NCI-H1694 (cell line): Measurements from ENCODE around the gene TEAD1.

ENCODE experiments used
- DNase-seq: peaks from one replicate; lab custom pipeline; 2025; lab: John Stamatoyannopoulos, UW

The TEAD1 gene

DNA sequence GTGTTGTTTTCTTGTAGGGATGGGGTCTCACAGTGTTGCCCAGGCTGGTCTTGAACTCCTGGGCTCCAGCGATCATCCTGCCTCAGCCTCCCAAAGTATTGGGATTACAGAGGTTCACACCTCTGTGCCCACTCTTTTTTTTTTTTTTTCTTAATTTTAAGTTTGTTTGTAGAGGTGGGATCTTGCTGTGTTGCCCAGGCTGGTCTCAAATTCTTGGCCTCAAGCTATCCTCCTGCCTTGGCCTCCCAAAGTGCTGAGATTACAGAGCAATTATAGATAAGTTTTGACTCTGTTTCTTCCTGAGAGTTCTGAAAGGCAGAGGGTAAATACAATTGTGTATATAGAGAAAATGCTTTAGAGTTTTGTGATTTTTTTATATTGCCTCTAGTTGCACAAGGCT, 160.4 kb downstream of the TEAD1 start:
- DNase-seq, result no peak

DNA sequence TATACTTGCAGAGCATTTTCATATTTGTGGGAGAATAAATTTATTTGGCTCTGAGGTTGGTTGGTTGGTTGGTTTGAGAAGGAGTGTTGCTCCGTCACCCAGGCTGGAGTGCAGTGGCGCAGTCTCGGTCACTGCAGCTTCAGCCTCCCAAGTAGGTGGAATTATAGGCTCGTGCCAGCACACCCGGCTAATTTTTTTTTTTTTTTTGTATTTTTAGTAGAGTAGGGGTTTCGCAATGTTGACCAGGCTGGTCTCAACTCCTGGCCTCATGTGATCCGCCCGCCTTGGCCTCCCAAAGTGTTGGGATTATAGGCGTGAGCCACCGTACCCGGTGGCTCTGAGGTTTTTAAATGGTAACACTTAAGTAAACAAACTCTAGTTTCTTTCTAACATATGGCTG, 161.1 kb downstream of the TEAD1 start:
- DNase-seq, result no peak

DNA sequence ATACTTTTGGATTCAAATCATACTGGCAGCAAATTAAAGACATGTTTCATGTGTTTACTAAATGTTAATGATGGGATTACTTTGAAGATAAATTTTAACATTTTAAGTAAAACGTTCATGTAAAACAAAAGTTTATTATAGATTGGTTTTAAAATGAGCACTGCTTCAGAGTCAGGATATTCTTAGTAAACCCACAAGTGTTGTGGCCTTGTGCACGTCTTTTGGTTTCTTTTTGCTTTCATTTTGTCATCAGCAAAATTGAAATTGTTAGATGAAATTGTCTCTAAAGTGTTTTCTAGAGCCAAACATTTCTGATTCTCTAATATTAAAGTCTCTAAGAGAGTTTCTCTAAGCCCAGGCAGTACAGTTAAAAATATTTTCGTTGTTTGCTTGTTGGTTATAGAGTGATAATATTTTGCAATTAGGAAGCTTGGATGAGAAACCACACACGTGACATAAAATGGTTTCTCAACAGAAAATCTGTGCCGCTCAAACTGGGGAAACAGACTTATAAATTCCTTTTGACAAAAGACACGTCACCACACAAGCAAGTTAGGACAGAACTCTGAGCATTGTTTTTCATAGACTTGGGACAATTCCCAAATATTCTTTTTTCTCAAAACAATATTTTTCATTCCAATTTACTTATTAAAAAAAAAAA, 164.4 kb downstream of the TEAD1 start:
- no peak for DNase-seq

DNA sequence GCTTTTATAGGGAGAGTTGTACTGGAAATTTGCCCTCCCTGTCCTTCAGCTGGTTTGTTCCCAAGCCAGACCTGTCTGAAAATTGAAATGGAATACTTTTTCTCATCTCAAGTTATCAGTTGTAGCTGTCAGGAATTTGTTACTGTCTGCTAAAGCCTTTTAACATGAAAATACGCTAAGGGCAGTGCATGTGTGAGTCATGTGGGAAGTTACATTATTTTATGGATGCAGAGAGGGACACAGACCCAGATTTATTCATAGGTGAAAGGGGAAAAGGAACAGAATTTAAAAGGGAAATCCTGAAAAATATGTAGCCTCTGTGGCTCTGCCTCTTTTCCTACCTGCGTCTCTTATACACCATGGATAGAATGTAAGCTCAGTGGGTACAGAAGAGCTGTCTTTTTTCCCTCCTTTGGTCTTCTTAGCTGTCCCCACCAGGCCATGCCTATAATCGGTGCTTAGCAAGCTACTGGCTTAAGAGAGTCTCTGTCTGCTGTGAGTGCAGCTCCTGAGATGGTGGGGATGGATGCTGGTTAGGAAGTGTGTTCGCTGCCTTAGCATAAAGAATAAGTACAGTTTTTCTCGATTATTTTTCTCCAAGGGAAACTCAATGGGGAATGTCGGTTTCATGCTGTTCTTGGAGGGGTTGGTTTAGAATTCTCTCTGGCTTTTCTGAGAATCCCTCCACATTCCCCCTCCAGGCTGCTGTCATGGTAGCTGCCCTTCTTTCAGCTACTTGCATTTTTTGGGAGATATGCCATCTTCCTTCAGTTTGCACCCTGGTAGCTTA, 166.8 kb downstream of the TEAD1 start:
- no peak for DNase-seq

DNA sequence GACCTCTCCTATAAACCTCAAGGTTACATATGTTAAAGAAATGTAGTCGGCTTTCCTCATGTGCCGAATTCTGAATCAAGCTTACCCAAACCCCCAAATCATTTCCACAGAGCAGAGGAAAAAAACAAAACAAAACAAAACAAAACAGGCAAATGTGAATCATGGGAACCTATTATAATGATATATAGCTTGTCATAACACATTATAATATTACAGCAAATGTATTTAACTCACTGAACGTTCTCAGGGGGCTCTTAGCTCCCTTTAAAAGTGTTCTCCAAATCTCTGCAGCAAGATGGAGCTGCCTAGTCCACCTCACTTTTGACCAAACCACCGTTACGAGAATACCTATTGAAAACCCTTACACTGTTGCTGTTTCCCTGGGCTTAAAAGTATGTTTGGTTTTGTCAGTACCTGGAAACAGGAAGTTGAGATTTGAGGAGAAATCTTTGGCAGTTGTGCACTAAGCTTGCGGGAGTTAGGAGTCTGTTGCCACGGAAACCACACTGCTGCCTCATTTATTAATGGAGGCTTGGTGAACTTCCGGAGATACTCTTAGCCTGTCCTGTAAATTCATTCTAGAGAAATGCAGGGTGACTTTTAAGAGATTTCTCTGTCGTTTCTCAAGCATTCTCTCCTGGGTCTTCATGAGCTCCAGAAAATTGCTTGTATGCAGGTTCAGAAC, 167.9 kb downstream of the TEAD1 start:
- peak; percentile 10 for DNase-seq

DNA sequence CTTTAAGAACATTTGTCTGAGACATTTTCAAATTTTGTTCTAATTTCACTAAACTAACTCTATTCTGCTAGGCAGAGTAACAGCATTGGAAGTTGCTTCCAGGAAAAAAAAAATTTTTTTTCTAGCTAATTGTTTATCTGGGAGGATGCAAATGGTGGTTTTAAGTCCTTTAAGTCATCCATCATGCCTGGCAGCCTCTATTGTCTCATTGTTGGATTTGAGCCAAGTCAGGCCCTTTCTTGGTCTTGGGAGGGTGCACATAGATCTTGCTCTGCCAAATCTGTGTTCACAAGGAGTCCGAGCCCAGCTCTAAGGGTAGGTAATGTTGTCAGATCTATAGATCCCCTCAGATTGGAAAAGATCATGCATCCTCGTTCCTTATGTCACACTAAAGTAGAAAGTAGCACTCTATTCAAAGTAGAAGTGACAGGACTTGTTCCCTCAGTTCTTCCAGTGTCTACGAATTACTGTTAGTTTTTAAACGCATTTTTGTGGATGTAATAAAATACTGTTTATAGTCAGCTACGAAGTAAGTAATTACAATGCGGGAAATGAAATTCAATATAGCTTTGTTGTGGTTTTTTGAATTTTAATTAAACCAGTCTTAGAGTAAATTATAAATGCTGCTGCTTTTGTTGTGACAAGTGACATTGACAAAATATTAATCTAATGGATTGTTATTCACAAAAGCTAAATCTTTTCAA, 168.9 kb downstream of the TEAD1 start:
- DNase-seq, result no peak

DNA sequence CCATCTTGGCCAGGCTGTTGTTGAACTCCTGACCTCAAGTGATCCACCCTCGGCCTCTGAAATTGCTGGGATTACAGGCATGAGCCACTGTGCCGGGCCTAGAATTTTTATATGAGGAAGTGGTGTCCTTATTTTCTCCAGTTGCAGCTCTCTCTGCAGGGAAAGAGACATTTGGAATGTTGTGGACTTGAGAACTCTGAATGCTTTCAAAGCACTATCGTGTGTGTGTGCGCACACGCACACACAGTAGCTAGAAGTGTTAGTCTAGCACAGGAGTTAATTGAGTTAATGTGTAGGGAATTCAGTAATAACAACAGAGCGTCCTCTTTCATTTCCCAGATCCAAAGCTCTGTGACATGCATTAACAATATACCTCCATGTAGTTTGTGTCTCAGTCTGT, 170.9 kb downstream of the TEAD1 start:
- no peak for DNase-seq

DNA sequence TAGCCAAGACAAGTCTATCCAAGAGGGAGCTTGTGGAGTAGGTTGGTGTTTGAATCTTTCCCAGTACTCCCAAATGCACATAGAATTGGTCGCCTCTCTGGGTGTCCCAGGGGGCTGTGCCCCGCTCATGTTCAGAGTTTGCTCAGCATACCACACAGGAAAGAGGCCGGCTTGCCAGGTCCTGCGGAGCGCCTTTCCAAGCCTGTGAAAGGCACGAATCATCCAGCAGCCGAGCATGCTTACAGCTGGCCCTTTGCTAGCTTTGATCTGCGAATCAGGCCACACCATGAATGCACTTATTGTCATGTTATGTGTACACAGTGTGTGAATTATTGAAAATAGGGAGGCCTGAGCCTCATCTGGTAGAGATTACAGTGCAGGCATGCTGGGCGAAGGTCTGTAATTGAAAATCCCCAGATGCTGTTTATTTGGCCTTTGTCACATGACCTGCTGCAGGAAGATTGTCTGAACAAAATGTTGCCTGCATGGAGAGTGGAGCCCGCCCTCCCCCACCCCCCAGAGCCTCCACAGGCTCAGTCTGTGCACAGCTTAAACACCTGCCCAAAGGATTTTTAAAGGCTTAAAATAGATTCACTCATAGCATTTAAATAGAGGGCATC, 171.6 kb downstream of the TEAD1 start:
- DNase-seq, result peak; percentile 81

DNA sequence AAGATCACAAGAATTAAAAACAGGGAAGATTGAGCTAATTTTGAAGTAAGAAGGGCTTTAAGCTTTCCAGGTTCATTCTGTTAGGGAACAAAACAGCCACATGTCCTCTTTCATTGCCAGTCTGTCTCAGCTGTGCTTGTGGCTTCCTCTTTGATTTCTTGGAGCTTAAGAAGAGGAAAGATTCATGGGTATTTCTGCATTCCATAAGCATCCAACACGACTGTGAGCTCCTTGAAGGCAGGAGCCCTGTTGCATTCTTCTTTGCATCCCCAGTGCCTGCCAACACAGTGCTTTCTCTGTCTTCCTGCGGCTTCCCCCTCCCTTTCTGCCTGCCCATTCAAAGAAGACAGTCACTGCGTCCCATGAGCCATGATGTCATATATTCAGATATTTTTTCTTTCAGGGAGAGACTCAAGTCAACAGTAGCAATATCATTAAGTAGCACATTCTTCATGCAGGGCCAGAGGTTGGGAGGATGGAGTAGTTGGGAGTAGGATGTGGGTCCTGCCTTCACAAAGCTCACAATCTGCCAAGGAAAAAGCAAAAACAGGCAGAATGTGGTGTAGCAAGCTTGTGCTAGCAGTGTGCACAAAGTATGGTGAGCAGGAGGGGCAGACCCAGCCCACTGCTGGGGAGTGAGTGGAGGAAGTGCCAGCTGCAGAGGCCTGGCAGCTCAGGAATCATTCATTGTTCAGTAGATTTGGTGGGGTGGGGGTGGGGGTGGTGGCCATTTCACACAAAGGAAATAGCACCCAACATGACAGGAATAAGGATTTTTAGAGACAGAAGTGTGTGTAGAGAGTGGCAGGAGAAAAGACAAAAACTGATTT, 172.8 kb downstream of the TEAD1 start:
- DNase-seq, result no peak

DNA sequence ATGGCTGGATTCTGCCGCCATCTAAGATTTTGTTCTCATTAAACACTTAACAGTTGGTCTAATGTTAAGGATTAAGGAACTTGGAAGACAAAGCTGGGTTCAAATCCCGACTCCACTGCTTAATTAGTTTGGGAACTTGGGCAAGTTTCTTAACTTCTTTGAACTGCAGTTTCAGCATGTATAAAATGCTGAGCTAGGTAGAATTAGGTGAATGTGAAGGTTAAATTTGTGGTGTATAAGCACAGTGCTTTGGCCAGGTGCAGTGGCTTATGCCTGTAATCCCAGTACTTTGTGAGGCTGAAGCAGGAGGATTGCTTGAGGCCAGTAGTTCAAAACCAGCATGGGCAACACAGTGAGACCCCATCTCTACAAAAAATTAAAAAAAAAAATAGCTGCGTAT, 174.2 kb downstream of the TEAD1 start:
- DNase-seq, result no peak

DNA sequence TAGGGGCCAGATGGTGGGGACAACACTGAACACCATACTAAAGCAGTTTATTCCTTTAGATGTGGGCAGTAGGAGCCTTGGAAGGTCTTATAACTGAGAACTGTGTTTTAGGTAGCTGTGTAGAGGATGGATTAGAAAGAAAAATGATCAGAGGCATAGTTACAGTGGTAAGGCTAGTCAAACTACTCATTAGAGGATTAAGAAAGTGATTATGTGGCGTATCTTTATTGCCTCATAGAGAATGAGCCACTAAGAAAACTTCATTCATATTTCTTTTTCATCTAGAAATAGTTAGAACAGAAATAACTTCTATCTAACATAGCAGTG, 179.1 kb downstream of the TEAD1 start:
- no peak for DNase-seq

DNA sequence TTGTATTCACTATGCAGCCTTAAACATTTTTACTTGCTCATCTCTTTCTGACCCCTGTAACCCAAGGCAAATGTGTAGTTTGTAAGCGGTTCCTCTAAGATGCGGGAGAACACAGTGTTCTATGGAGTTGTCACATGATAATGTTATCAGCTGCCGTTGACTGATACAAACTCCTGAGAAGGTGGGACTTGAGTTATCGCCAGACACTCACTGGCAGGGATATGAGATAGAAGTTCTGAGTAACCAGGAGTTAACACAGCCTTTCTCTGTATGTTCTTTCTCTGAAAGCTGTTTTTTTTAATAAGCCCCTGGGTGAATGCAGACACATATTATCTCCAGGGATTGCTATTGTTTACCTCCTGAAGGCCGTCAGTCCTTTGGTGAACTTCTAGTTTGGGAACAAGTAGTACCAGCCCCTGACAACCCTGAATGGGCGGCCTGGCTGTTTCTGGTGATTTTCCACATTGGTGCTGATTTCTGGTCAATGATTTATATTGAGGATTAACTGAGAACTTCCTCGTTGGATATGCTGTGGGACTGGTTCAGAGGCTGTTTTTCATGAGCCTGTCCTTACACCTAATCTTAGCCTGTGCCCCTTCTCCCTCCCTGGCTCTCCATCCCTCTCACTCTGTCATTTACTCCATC, 179.6 kb downstream of the TEAD1 start:
- DNase-seq, result no peak

DNA sequence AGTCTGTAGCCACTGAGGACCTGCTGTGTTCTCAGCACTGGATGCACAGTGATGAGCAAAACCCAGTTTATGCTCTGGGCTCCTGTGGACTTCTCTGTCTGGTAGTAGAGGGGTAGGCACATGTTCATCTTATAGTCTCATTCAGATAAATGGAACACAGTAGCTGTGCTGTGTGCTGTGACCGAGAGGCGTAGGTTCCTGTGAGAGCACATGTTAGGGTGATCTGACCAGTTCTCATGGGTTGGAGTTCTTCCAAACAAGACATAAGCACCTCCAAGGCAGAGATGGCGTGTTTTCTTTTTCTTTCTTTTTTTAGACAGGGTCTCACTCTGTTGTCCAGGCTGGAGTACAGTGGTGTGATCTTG, 180.1 kb downstream of the TEAD1 start:
- no peak for DNase-seq

DNA sequence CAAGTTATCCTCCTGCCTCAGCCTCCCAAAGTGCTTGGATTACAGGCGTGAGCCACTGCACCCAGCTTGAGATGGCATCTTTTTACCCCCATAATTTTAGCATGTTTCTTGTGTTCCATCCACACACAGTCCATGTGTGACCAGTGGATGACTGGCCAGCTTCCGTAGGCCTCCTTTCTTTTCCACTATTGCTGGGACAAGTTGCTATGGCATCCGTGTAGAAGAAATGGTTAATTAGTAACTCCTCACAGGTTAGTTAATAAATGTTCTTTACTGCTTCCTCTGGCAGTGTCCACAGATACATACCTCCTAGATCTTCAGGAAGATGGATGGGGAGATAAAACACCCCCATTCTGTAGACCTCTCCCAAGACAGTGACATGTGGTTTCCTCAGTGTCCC, 180.6 kb downstream of the TEAD1 start:
- no peak for DNase-seq

DNA sequence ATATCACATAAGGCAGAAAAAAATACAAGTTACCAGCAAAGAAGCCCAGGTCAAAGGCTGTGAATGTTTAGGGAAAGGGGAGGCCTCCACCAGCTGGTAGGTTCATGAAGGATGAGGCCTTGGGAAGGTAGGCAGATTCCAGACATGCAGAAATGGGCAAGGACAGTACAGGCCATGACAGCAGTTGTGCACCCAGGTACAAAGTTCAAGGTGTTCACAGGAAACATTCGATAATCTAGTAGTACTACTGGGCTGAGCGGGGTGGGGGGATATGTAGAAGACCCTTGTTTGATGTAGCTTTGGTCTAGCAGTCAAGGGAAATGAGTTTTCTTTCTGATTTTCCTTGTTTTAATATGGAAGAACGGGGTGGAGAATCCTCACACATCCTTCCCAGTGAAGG, 182.1 kb downstream of the TEAD1 start:
- DNase-seq, result no peak

DNA sequence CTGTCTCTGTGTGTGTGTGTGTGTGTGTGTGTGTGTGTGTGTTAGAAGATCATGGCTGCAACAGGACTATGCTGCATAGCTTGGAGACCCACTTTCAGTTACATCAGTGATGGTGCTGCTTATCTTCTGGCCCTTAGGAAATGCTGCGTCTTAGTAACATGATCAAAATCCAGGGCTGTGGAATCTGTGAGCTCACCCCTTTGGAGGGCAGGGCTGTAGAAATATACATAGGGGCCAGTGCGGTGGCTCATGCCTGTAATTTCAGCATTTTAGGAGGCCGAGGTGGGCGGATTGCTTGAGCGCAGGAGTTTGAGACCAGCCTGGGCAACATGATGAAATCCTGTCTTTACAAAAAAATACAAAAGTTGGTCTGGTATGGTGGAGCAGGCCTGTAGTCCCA, 183.4 kb downstream of the TEAD1 start:
- DNase-seq, result no peak

DNA sequence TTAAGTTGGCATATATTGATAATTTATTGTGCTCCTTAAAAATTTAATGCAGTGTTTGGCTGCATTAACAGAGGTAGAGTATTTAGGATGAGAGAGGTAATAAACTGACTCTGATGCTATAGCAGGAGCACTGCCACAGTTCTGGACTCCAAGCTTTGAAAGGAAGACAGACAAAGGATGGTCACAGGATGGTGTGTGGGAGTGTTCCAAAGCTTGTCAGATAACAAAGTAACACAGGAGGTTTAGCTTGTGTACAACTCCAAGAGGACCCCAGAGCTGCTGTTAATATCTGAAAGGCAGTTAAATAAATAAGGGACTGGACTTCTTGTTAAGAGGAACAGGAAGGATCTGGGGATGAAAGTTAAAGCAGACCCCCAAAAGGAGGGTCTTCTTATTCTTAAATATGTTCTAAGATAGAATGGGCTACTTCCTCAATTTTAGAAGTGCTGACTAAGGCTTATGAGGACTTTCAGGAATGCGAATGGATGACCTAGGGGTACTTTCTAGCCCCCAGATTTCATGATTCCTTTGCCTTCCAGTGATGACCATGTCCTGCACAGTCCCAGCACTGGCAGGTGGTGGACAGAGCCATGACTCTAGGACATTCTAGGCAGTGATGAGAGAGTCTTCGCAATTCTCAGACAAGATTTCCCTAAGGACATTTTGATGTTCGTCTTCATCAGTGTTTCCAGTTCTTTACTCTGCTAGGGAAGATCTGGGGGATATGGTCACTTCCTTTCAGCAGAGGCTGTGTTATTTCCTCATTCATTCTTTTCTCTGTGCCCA, 185.8 kb downstream of the TEAD1 start:
- DNase-seq, result no peak

DNA sequence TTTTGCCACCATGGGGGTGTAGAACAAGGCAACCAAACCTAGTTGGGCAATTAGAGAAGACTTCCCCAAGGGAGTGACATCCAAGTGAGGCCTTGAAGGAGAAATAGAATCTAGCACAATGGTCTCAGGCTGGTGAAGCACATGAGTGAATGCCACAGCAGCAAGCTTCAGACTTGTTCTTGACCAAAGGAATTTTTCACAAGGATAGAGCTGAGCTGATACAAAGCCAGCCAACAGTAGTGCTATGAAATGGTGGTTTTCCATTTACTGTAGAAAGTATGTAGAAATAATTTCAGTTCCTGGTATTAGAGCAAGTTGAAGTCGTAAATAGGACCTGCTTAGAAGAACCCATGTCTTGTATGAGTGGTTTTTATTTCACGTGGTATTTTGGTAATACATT, 186.6 kb downstream of the TEAD1 start:
- no peak for DNase-seq

DNA sequence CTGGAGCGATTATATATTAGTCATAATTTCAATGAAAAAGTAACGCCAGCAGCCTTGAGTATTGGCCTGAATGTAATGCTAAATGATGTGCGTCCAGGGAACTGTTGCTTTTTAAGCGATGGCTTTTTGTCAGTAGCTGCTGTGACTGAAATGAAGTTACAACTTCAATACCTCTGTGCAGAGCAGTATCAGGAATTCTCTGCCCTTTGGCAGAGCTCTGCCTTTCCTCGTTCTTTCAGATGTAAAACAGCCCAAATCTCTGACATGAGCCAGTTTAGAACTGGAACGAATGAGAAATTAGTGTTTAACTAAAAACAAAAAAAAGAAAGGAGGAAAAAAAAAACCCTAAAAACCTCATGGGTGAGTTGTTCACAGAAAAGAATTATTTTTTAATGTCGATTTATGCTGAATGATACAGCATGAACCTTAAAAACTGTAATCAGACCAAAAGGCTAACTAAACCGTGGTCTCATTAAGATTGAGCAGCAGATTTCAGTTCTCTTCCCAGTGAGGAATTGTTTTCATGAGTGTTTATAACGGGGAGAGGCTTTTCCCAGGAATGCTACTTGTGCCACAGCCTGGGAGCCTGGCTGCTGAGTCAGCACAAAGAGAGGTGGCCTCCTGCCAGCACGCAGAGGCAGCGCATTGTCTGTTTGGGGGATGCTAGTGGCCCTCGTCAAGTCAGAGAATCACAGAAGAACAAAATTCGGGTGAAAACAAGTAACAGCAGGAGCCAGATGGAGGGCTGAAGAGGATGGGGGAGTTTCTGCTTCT, 188.7 kb downstream of the TEAD1 start:
- DNase-seq, result peak; percentile 39
